ENCODE data around the gene GBP4.

DNA sequence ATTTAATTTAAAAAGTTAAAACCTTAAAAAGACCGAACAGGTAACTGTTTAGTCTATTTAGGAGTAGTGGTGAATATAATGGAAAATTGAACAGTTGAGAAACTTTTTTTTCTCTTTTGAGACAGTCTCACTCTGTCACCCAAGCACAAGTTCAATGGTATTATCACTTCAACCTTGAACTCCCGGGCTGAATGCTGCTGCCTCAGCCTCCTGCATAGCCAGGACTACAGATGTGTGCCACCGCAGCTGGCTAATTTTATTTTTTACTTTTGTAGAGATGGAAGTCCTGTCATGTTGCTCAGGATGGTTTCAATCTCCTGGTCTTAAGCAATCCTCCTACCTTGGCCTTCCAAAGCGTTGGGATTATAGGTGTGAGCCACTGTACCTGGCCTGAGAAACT is 56.6 kb downstream of the GBP4 start:
- TF ChIP-seq, protein P1, sequence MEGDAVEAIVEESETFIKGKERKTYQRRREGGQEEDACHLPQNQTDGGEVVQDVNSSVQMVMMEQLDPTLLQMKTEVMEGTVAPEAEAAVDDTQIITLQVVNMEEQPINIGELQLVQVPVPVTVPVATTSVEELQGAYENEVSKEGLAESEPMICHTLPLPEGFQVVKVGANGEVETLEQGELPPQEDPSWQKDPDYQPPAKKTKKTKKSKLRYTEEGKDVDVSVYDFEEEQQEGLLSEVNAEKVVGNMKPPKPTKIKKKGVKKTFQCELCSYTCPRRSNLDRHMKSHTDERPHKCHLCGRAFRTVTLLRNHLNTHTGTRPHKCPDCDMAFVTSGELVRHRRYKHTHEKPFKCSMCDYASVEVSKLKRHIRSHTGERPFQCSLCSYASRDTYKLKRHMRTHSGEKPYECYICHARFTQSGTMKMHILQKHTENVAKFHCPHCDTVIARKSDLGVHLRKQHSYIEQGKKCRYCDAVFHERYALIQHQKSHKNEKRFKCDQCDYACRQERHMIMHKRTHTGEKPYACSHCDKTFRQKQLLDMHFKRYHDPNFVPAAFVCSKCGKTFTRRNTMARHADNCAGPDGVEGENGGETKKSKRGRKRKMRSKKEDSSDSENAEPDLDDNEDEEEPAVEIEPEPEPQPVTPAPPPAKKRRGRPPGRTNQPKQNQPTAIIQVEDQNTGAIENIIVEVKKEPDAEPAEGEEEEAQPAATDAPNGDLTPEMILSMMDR (IDR thresholded peaks at IDR 0.05) = no peak
- TF ChIP-seq POLR2A (IDR thresholded peaks at IDR 0.05) = no peak
- TF ChIP-seq EP300 (IDR thresholded peaks at IDR 0.05) = no peak
